GM12878 (cell line): ENCODE results near the gene HAND1. TPM values are rescaled to one million over a fixed set of nuclear protein-coding genes. Genes with fewer than 3 reads are reported as not detected.

Experiments used
- BHLHE40 ChIP-seq, 2 experiments: fragments of 450-650 bp in 1 of 2; IDR thresholded peaks; 2 replicates each; pipeline ENCODE4 v1.6.1; 2011 to 2017; ENCODE audit warnings: low read depth in 2 of 2, borderline replicate concordance in 1 of 2, improper control_type of control experiment in 1 of 2, low read length in 1 of 2, mild to moderate bottlenecking in 1 of 2
- BRCA1 ChIP-seq: IDR thresholded peaks from 2 replicates; pipeline ENCODE4 v1.6.1; 2011; ENCODE audit warnings: low read depth, low read length, improper control_type of control experiment
- CBFB ChIP-seq: IDR thresholded peaks from 2 replicates; pipeline ENCODE4 v1.6.1; 2016; ENCODE audit warnings: antibody characterized with exemption, low read depth
- CBX3 ChIP-seq: fragments of 200-600 bp; sonication (generic); IDR thresholded peaks from 2 replicates; pipeline ENCODE4 v1.6.1; 2016; ENCODE audit warnings: low read depth, borderline replicate concordance
- CEBPB ChIP-seq, 2 experiments: fragments of 150-350 bp in 1 of 2; IDR thresholded peaks; 2 replicates each; pipeline ENCODE4 v1.6.1; 2012 to 2014; ENCODE audit warnings: low read depth in 2 of 2, low read length in 2 of 2, borderline replicate concordance in 1 of 2, inconsistent platforms in 1 of 2
- ESRRA ChIP-seq: IDR thresholded peaks from 2 replicates; pipeline ENCODE4 v1.6.1; 2012; ENCODE audit warnings: mild to moderate bottlenecking, low read length, improper control_type of control experiment
- IRF4 ChIP-seq: IDR thresholded peaks from 2 replicates; pipeline ENCODE4 v1.6.1; 2011; ENCODE audit warnings: low read depth, low read length
- MTA2 ChIP-seq: fragments of 450-650 bp; IDR thresholded peaks from 2 replicates; pipeline ENCODE4 v1.6.1; 2016; ENCODE audit warnings: low read depth, mild to moderate bottlenecking, moderate library complexity
- MTA3 ChIP-seq: IDR thresholded peaks from 2 replicates; pipeline ENCODE4 v1.6.1; 2012; ENCODE audit warnings: low read length, inconsistent platforms, borderline replicate concordance
- NFXL1 ChIP-seq: fragments of 450-650 bp; IDR thresholded peaks from 2 replicates; pipeline ENCODE4 v1.6.1; 2017; ENCODE audit warnings: antibody characterized with exemption, mild to moderate bottlenecking, borderline replicate concordance
- NFYB ChIP-seq: IDR thresholded peaks from 2 replicates; pipeline ENCODE4 v1.6.1; 2011; ENCODE audit warnings: low read depth, mild to moderate bottlenecking, low read length, improper control_type of control experiment, moderate library complexity; ENCODE audit not compliant: insufficient read depth
- NR2F1 ChIP-seq: fragments of 450-650 bp; conservative IDR thresholded peaks from 2 replicates; pipeline ENCODE4 v1.6.1; 2017; ENCODE audit warnings: mild to moderate bottlenecking
- RCOR1 ChIP-seq: conservative IDR thresholded peaks from 2 replicates; pipeline ENCODE4 v1.6.1; 2012; ENCODE audit warnings: low read depth, low read length, improper control_type of control experiment
- RFX5 ChIP-seq: IDR thresholded peaks from 2 replicates; pipeline ENCODE4 v1.6.1; 2011; ENCODE audit warnings: low read depth, low read length, improper control_type of control experiment
- RUNX3 ChIP-seq: IDR thresholded peaks from 2 replicates; pipeline ENCODE4 v1.6.1; 2012; ENCODE audit warnings: low read length, inconsistent platforms
- SIX5 ChIP-seq: IDR thresholded peaks from 2 replicates; pipeline ENCODE4 v1.6.1; 2011; ENCODE audit warnings: mild to moderate bottlenecking, low read depth, low read length, moderate library complexity; ENCODE audit not compliant: severe bottlenecking
- SMAD1 ChIP-seq: fragments of 450-650 bp; IDR thresholded peaks from 2 replicates; pipeline ENCODE4 v1.6.1; 2018; ENCODE audit warnings: mild to moderate bottlenecking, low read depth; ENCODE audit not compliant: partially characterized antibody
- SMAD5 ChIP-seq: IDR thresholded peaks from 2 replicates; pipeline ENCODE4 v1.6.1; 2016; ENCODE audit warnings: antibody characterized with exemption, low read depth
- SUPT20H ChIP-seq: IDR thresholded peaks from 2 replicates; pipeline ENCODE4 v1.6.1; 2011; ENCODE audit warnings: low read depth, mild to moderate bottlenecking, low read length, moderate library complexity, borderline replicate concordance; ENCODE audit not compliant: control insufficient read depth
- TARDBP ChIP-seq: IDR thresholded peaks from 2 replicates; pipeline ENCODE4 v1.6.1; 2016; ENCODE audit warnings: borderline replicate concordance
- ZNF24 ChIP-seq: fragments of 450-650 bp; IDR thresholded peaks from 2 replicates; pipeline ENCODE4 v1.6.1; 2017; ENCODE audit warnings: antibody characterized with exemption, mild to moderate bottlenecking
- polyA plus RNA-seq, 11 experiments: library from polyadenylated mRNA; depleted of rRNA in 4 of 11; unstranded in 6 of 11; stranded (reverse) in 5 of 11; fragments of >200 nt; fragmentation: Nextera tagmentation in 4 of 11; fragmentation: Illumina TruSeq in 1 of 11; extraction: Ambion mirVana in 4 of 11; extraction: Trizol in 1 of 11; gene quantifications; 1 replicate in 1 of 11; 2 replicates in 10 of 11; pipeline versions ENCODE4 v1.2.1 to v1.2.3, GENCODE V29; 2011 to 2016; ENCODE audit warnings: inconsistent platforms in 2 of 11, missing spikeins in 2 of 11, low read depth in 1 of 11
- total RNA-seq, 4 experiments: library from RNA; depleted of rRNA in 3 of 4; stranded (reverse); fragments of >200 nt in 3 of 4; fragmentation: Illumina TruSeq in 1 of 4; extraction: Trizol in 1 of 4; gene quantifications; 2 replicates each; pipeline versions ENCODE4 v1.2.1 to v1.2.3, GENCODE V29; 2013 to 2021
- TF ChIP-seq, protein P1 (sequence below): fragments of 450-650 bp; IDR thresholded peaks from 2 replicates; pipeline ENCODE4 v1.6.1; 2016; ENCODE audit warnings: mild to moderate bottlenecking
- TF ChIP-seq, protein P2 (sequence below), 3 experiments: IDR thresholded peaks in 2 of 3; conservative IDR thresholded peaks in 1 of 3; 2 replicates each; pipeline ENCODE4 v1.5.1; 2011; ENCODE audit warnings: low read depth in 3 of 3, low read length in 3 of 3, mild to moderate bottlenecking in 3 of 3, control low read depth in 2 of 3, moderate library complexity in 2 of 3, inconsistent platforms in 1 of 3, mixed read lengths in 1 of 3; ENCODE audit not compliant: control insufficient read depth in 2 of 3, insufficient read depth in 1 of 3; ENCODE audit errors: extremely low read depth in 1 of 3
- TF ChIP-seq, protein P3 (sequence below): fragments of 450-650 bp; formaldehyde crosslinking; IDR thresholded peaks from 2 replicates; pipeline ENCODE4 v1.5.0; 2022; ENCODE audit warnings: mild to moderate bottlenecking, missing genetic modification characterization

Gene HAND1
- total and polyA plus RNA-seq, 10 of the 15 experiments (the other 5 are each of a cell fraction or from before 2014, with no cell fraction given) = 0.06 to 0.41 (median 0.27) TPM; not detected in 4

DNA sequence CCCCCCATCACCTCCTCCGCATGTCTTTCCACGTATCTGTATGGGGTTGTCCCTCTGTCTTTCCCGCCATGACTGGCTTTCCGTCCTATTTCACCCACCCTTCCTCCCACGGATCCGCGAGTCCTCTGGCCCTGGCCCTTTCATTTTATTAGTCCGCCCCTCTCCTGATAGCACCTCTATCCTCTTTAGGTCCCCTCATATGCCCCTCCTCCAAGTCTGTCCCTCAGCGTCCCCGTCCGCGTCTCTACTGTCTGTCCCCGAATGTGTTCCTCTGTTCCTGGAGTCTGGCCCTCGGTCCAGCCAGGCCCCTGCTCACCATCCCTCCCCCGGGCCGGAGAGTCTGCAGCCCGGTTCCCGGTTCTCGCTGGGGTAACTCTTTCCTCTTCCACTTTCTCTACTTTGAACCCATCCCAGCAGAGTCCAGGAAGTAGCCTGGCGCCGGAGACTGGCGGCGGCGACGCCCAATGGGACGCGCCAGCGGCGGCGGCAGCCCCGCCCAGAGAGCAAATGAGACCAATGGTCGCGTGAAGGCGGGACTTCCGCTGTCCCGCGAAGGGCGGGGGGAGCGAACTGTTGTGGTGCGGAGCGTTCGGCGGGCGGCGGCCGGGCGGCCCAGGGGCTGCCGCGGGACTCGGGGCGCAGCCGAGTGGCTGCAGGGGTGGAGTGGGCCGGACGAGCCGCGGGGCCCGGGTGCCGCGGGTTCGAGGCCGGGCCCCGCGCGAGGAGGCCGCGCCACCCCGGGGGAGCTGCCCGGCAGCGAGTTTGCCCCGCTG lies 32.4 kb downstream of the HAND1 start, which contains the start of gene SAP30L (continued):
- TF ChIP-seq, protein P1, sequence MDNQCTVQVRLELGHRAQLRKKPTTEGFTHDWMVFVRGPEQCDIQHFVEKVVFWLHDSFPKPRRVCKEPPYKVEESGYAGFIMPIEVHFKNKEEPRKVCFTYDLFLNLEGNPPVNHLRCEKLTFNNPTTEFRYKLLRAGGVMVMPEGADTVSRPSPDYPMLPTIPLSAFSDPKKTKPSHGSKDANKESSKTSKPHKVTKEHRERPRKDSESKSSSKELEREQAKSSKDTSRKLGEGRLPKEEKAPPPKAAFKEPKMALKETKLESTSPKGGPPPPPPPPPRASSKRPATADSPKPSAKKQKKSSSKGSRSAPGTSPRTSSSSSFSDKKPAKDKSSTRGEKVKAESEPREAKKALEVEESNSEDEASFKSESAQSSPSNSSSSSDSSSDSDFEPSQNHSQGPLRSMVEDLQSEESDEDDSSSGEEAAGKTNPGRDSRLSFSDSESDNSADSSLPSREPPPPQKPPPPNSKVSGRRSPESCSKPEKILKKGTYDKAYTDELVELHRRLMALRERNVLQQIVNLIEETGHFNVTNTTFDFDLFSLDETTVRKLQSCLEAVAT = peak; percentile 61; the same call in 1 of the 2 replicates
- TF ChIP-seq CBX3 (no peak), RCOR1 (no peak), MTA2 (no peak), TARDBP (no peak), SIX5 (no peak), MTA3 (no peak), ZNF24 (no peak), ESRRA (no peak), RUNX3 (no peak), NFYB (peak; percentile 96), CEBPB (IDR thresholded peaks at IDR 0.05; ENCODE audit: borderline replicate concordance in 1 of 2, low read depth in 2 of 2, low read length in 2 of 2) (no peak), SMAD5 (0 out of 2 replicates have a peak, but pooled peaks have one; percentile 70), NFXL1 (no peak), SUPT20H (no peak), RFX5 (no peak), CBFB (no peak), NR2F1 (peak; percentile 59; the same call in 1 of the 2 replicates), BHLHE40 (IDR thresholded peaks at IDR 0.05; ENCODE audit: borderline replicate concordance in 1 of 2, low read depth in 2 of 2, low read length in 1 of 2) (peak in 1 of 2 experiments; percentile 32; a peak in 1 of 4 replicates), SMAD1 (no peak), IRF4 (0 out of 2 replicates have a peak, but pooled peaks have one; percentile 46), BRCA1 (no peak)
- TF ChIP-seq, protein P2, sequence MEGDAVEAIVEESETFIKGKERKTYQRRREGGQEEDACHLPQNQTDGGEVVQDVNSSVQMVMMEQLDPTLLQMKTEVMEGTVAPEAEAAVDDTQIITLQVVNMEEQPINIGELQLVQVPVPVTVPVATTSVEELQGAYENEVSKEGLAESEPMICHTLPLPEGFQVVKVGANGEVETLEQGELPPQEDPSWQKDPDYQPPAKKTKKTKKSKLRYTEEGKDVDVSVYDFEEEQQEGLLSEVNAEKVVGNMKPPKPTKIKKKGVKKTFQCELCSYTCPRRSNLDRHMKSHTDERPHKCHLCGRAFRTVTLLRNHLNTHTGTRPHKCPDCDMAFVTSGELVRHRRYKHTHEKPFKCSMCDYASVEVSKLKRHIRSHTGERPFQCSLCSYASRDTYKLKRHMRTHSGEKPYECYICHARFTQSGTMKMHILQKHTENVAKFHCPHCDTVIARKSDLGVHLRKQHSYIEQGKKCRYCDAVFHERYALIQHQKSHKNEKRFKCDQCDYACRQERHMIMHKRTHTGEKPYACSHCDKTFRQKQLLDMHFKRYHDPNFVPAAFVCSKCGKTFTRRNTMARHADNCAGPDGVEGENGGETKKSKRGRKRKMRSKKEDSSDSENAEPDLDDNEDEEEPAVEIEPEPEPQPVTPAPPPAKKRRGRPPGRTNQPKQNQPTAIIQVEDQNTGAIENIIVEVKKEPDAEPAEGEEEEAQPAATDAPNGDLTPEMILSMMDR (IDR thresholded peaks at IDR 0.05 in 2 of 3, conservative IDR thresholded peaks at IDR 0.05 in 1 of 3; ENCODE audit: control insufficient read depth in 2 of 3, extremely low read depth in 1 of 3, insufficient read depth in 1 of 3, low read depth in 3 of 3, low read length in 3 of 3) = no peak
- TF ChIP-seq, protein P3, sequence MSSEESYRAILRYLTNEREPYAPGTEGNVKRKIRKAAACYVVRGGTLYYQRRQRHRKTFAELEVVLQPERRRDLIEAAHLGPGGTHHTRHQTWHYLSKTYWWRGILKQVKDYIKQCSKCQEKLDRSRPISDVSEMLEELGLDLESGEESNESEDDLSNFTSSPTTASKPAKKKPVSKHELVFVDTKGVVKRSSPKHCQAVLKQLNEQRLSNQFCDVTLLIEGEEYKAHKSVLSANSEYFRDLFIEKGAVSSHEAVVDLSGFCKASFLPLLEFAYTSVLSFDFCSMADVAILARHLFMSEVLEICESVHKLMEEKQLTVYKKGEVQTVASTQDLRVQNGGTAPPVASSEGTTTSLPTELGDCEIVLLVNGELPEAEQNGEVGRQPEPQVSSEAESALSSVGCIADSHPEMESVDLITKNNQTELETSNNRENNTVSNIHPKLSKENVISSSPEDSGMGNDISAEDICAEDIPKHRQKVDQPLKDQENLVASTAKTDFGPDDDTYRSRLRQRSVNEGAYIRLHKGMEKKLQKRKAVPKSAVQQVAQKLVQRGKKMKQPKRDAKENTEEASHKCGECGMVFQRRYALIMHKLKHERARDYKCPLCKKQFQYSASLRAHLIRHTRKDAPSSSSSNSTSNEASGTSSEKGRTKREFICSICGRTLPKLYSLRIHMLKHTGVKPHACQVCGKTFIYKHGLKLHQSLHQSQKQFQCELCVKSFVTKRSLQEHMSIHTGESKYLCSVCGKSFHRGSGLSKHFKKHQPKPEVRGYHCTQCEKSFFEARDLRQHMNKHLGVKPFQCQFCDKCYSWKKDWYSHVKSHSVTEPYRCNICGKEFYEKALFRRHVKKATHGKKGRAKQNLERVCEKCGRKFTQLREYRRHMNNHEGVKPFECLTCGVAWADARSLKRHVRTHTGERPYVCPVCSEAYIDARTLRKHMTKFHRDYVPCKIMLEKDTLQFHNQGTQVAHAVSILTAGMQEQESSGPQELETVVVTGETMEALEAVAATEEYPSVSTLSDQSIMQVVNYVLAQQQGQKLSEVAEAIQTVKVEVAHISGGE (CRISPR knock-in tag) = peak; percentile 36; the same call in 1 of the 2 replicates
